H1 (cell line): Measurements from ENCODE around the gene CHTF18. TPM values are rescaled to one million over a fixed set of nuclear protein-coding genes. Genes with fewer than 3 reads are reported as not detected.

ENCODE experiments used
- CHD2 ChIP-seq: IDR thresholded peaks from 2 replicates; pipeline ENCODE4 v1.6.1; 2012; ENCODE audit warnings: low read length, improper control_type of control experiment
- CTBP2 ChIP-seq: IDR thresholded peaks from 2 replicates; pipeline ENCODE4 v1.7.0; 2011; ENCODE audit warnings: borderline replicate concordance, mild to moderate bottlenecking, moderate library complexity, mixed read lengths, low read length; ENCODE audit not compliant: insufficient read depth, insufficient read length
- PHF8 ChIP-seq: fragments of 200-600 bp; sonication (generic); conservative IDR thresholded peaks from 2 replicates; pipeline ENCODE4 v1.7.1; 2012; ENCODE audit warnings: low read depth, mild to moderate bottlenecking, inconsistent platforms, low read length, moderate library complexity
- POU5F1 ChIP-seq: IDR thresholded peaks from 2 replicates; pipeline ENCODE4 v1.6.1; 2011; ENCODE audit warnings: low read depth, mild to moderate bottlenecking, low read length, moderate library complexity
- SP4 ChIP-seq: IDR thresholded peaks from 2 replicates; pipeline ENCODE4 v1.6.1; 2012; ENCODE audit warnings: low read length, inconsistent platforms
- TBP ChIP-seq: IDR thresholded peaks from 2 replicates; pipeline ENCODE4 v1.6.1; 2011; ENCODE audit warnings: low read depth, low read length, improper control_type of control experiment
- polyA plus RNA-seq, 7 experiments: library from polyadenylated mRNA; depleted of rRNA in 3 of 7; stranded (reverse) in 5 of 7; unstranded in 2 of 7; fragments of >200 nt in 5 of 7; fragments of 200-250 nt in 2 of 7; gene quantifications; 1 replicate in 5 of 7; 2 replicates in 1 of 7; 4 replicates in 1 of 7; pipeline versions ENCODE4 v1.2.1 to v1.2.3, GENCODE V29; 2011 to 2013; ENCODE audit warnings: missing spikeins in 2 of 7, mixed read lengths in 2 of 7
- total RNA-seq: library from RNA; stranded (reverse); fragmentation: NEBNext Ultra II Directional; extraction: Animal tissue kit (Norgen Biotek cat#: 25700); gene quantifications from 2 replicates; pipeline ENCODE4 v1.2.1, GENCODE V29; 2021

Gene CHTF18
- total and polyA plus RNA-seq, 2 of the 8 experiments (the other 6 are each of a cell fraction or from before 2014, with no cell fraction given), result 75.3 to 104 TPM

DNA sequence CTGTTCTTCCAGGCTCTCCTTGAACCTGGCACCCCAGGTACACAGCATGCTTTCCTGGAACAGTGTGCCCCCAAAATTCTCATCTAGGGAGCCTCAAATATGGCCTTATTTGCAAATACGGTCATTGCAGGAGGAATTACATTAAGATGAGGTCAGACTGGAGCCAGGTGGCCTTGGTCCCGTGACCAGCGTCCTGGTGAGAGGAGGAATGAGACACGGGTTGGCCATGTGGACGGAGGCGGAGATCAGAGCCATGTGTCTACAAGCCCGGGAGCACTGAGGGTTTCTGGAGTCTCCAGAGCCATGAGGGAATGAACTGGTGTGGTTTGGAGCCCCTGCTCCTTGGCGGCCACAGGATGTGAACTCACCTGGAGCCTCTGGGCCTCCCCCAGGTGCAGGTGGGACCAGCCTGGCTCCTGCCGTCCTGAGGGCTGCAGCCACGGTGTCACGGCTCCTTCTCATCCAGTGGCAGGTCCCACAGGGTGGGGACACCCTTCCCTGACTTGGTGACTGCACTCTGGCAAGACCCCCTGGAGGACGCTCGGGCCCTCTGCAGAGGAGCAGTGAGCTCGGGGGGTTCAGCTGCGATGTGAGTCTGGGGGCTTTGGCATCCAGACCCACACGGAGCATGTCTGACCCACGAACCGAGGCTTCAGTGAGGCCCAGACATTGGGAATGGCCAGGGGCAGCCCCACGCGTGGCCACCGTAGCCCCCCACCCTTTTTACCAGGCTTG lies 33.9 kb downstream of the CHTF18 start (continued):
- TF ChIP-seq SP4 (no peak), POU5F1 (no peak), CHD2 (no peak), TBP (no peak), CTBP2 (no peak), PHF8 (no peak)
